Measurements from ENCODE around the gene UTP14A.

DNA sequence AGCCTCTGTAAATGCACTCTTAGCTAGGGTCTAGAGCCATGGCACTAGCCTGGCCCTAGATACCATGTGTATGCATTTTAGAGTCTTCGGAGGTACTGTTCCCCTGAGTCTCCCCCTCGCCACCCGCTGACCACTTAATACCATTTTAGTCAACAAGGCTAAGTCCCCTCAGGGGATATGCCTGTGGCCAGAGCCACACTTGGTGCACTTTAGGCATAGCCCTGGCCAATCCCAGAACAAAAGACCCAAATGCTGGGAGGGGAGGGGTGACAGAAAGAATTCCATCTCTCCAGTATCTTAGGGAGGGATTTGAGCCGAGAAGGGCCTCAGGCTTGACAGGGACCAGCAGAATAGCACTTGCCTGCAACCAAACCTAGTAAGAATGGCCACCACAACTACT, 47.9 kb downstream of the UTP14A start:
- no peak for TF ChIP-seq EZH2 (IDR thresholded peaks at IDR 0.05; ENCODE audit: low read depth, unreplicated experiment)
- TF ChIP-seq, protein P1, sequence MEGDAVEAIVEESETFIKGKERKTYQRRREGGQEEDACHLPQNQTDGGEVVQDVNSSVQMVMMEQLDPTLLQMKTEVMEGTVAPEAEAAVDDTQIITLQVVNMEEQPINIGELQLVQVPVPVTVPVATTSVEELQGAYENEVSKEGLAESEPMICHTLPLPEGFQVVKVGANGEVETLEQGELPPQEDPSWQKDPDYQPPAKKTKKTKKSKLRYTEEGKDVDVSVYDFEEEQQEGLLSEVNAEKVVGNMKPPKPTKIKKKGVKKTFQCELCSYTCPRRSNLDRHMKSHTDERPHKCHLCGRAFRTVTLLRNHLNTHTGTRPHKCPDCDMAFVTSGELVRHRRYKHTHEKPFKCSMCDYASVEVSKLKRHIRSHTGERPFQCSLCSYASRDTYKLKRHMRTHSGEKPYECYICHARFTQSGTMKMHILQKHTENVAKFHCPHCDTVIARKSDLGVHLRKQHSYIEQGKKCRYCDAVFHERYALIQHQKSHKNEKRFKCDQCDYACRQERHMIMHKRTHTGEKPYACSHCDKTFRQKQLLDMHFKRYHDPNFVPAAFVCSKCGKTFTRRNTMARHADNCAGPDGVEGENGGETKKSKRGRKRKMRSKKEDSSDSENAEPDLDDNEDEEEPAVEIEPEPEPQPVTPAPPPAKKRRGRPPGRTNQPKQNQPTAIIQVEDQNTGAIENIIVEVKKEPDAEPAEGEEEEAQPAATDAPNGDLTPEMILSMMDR (conservative IDR thresholded peaks at IDR 0.05; ENCODE audit: low read depth in 2 of 2), result no peak
- TF ChIP-seq EZH2phosphoT487 (IDR thresholded peaks at IDR 0.05; ENCODE audit: unreplicated experiment), result no peak
- TF ChIP-seq, protein P2, sequence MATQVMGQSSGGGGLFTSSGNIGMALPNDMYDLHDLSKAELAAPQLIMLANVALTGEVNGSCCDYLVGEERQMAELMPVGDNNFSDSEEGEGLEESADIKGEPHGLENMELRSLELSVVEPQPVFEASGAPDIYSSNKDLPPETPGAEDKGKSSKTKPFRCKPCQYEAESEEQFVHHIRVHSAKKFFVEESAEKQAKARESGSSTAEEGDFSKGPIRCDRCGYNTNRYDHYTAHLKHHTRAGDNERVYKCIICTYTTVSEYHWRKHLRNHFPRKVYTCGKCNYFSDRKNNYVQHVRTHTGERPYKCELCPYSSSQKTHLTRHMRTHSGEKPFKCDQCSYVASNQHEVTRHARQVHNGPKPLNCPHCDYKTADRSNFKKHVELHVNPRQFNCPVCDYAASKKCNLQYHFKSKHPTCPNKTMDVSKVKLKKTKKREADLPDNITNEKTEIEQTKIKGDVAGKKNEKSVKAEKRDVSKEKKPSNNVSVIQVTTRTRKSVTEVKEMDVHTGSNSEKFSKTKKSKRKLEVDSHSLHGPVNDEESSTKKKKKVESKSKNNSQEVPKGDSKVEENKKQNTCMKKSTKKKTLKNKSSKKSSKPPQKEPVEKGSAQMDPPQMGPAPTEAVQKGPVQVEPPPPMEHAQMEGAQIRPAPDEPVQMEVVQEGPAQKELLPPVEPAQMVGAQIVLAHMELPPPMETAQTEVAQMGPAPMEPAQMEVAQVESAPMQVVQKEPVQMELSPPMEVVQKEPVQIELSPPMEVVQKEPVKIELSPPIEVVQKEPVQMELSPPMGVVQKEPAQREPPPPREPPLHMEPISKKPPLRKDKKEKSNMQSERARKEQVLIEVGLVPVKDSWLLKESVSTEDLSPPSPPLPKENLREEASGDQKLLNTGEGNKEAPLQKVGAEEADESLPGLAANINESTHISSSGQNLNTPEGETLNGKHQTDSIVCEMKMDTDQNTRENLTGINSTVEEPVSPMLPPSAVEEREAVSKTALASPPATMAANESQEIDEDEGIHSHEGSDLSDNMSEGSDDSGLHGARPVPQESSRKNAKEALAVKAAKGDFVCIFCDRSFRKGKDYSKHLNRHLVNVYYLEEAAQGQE (IDR thresholded peaks at IDR 0.05; ENCODE audit: unreplicated experiment), result no peak
- no peak for TF ChIP-seq CREB1 (CRISPR knock-in tag; IDR thresholded peaks at IDR 0.05; ENCODE audit: low read depth)
- TF ChIP-seq STAT1 (IDR thresholded peaks at IDR 0.05; ENCODE audit: unreplicated experiment), result no peak
- no peak for TF ChIP-seq POLR2AphosphoS5 (IDR thresholded peaks at IDR 0.05; ENCODE audit: low read depth)
- TF ChIP-seq NANOG (IDR thresholded peaks at IDR 0.05; ENCODE audit: borderline replicate concordance), result no peak
- no peak for TF ChIP-seq JUNB (IDR thresholded peaks at IDR 0.05; ENCODE audit: unreplicated experiment)
- TF ChIP-seq, protein P3, sequence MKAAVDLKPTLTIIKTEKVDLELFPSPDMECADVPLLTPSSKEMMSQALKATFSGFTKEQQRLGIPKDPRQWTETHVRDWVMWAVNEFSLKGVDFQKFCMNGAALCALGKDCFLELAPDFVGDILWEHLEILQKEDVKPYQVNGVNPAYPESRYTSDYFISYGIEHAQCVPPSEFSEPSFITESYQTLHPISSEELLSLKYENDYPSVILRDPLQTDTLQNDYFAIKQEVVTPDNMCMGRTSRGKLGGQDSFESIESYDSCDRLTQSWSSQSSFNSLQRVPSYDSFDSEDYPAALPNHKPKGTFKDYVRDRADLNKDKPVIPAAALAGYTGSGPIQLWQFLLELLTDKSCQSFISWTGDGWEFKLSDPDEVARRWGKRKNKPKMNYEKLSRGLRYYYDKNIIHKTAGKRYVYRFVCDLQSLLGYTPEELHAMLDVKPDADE (IDR thresholded peaks at IDR 0.05), result no peak
